Measurements from ENCODE around the gene GCSH.
"Not testable (repeated sequence)": the region's sequence is repeated elsewhere in the genome, so short reads cannot be mapped to it uniquely, and the experiment has no call there.

The GCSH gene

DNA sequence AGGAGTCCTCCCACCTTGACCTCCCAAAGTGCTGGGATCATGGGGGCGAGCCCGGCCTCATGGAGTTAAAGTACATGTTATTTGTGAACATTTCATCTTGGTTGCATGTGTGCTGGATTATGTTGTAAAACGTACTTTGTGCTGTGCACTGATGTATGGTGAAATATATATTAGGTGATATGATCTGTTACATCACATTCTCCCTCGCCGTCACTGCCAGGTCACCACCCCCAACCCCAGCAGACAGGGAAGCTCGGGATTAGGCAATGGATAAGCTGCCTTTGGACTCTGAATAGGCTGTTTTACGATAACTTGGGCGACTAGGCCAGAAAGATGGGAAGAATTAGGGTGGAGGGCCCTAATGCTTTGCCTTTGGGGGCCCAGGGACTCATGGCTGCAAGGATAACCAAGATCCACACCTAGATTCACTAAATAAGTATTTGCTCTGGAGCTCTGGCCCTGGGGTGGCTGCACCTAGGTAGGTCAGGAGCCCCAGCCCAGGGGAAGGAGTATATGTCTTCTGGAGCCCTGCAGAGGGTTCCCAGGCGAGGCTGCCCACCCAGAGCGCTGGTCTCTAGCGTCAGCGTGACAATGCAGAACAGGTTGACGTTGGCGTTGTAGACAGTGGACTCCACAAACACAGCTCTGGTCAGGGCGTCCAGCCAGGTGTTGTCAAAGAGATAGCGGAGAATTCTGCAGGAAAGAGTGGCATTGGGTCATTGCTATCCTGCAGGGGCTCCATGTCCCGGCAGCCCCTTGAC lies 27.1 kb upstream of the GCSH start:
- no peaks in the 10 kb centered on the region for H3K9me3 ChIP-seq (ENCODE audit: low read length)
- no peak overlapping the region for H3K27ac ChIP-seq (ENCODE audit: low read depth, low read length)
- H3K36me3 ChIP-seq (ENCODE audit: insufficient read depth, low read length), result no peaks in the 10 kb centered on the region
- H3K27me3 ChIP-seq (ENCODE audit: control insufficient read depth in 1 of 2, insufficient read depth in 2 of 2, low read length in 2 of 2), result no peaks in the 10 kb centered on the region
- H3K4me3 ChIP-seq (ENCODE audit: low read depth in 1 of 2, low read length in 2 of 2), result no peak overlapping the region
- no peak overlapping the region for H3K9ac ChIP-seq (ENCODE audit: low read length)
- no peaks in the 10 kb centered on the region for H3K4me1 ChIP-seq (ENCODE audit: insufficient read depth, low read length)

DNA sequence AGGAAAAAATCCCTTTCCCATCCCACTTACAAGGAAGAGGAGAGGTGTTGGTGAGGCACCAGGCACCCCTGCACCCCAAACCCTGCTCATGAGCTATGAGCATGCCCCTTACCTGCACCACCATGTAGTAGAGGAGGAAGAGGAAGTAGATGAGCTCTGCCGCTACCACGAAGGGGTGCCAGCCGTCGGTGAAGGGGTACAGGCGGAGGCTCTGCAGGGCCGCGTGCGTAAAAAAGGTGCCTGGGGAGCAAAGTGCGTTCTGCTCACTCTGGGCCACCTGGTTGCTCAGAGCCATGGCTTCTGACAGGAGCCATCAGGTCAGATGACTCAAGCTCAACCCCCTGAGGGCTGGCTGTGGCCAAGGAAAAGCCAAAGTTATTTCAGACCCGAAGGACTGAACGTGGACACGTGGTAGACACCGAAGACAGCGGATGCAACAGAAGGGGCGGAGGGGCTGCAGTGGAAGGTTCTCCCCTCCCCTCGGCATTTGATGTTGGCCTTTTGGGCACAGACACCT lies 25.3 kb upstream of the GCSH start:
- no peaks in the 10 kb centered on the region for H3K27me3 ChIP-seq (ENCODE audit: control insufficient read depth in 1 of 2, insufficient read depth in 2 of 2, low read length in 2 of 2)
- no peaks in the 10 kb centered on the region for H3K36me3 ChIP-seq (ENCODE audit: insufficient read depth, low read length)
- H3K9ac ChIP-seq (ENCODE audit: low read length), result no peak overlapping the region
- H3K4me3 ChIP-seq (ENCODE audit: low read depth in 1 of 2, low read length in 2 of 2), result no peak overlapping the region
- H3K27ac ChIP-seq (ENCODE audit: low read depth, low read length), result no peak overlapping the region
- H3K4me1 ChIP-seq (ENCODE audit: insufficient read depth, low read length), result no peaks in the 10 kb centered on the region
- H3K9me3 ChIP-seq (ENCODE audit: low read length), result no peaks in the 10 kb centered on the region

DNA sequence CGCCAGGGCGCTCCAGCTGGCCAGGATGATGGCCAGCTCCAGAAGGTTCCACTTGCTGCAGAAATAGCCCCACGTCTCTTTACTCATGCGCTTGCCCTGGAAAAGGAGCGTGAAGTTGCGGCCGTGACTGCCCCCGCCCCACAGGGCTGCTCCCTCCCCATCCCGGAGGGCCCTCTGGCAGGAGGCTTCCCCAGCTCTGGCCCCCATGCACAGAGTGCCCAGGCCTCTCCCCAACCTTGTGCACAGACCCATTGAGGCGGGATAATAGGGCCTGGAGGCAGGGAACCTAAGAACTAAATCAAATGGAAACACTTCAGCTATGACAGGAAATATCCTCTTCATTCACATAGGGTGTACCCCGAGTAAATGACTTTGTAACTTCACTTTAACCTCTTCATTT lies 21.2 kb upstream of the GCSH start:
- Histone ChIP-seq H3K9ac (ENCODE audit: low read length) (no peak overlapping the region), H3K27ac (ENCODE audit: low read depth, low read length) (no peak overlapping the region), H3K27me3 (ENCODE audit: control insufficient read depth in 1 of 2, insufficient read depth in 2 of 2, low read length in 2 of 2) (no peaks in the 10 kb centered on the region), H3K9me3 (ENCODE audit: low read length) (no peaks in the 10 kb centered on the region), H3K4me3 (ENCODE audit: low read depth in 1 of 2, low read length in 2 of 2) (no peak overlapping the region), H3K36me3 (ENCODE audit: insufficient read depth, low read length) (no peaks in the 10 kb centered on the region), H3K4me1 (ENCODE audit: insufficient read depth, low read length) (no peaks in the 10 kb centered on the region)

DNA sequence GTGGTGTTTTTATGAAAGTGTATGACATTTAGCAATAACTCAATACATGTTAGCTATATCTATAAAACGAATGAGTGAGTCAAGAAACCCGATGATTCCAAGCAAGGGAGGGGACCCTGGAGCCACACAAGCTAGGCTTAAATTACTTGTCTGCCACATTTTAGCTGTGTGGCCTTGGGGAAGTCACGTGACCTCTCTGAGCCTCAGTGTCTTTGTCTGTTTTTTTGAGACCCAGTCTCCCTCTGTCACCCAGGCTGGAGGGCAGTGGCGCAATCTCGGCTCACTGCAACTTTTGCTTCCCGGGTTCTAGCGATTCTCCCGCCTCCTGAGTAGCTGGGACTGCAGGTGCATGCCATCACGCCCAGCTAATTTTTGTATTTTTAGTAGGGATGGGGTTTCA lies 20.1 kb upstream of the GCSH start:
- no peak overlapping the region for H3K27ac ChIP-seq (ENCODE audit: low read depth, low read length)
- H3K27me3 ChIP-seq (ENCODE audit: control insufficient read depth in 1 of 2, insufficient read depth in 2 of 2, low read length in 2 of 2), result no peaks in the 10 kb centered on the region
- H3K9me3 ChIP-seq (ENCODE audit: low read length), result no peaks in the 10 kb centered on the region
- H3K36me3 ChIP-seq (ENCODE audit: insufficient read depth, low read length), result no peaks in the 10 kb centered on the region
- no peak overlapping the region for H3K4me3 ChIP-seq (ENCODE audit: low read depth in 1 of 2, low read length in 2 of 2)
- H3K4me1 ChIP-seq (ENCODE audit: insufficient read depth, low read length), result no peaks in the 10 kb centered on the region
- H3K9ac ChIP-seq (ENCODE audit: low read length), result no peak overlapping the region

DNA sequence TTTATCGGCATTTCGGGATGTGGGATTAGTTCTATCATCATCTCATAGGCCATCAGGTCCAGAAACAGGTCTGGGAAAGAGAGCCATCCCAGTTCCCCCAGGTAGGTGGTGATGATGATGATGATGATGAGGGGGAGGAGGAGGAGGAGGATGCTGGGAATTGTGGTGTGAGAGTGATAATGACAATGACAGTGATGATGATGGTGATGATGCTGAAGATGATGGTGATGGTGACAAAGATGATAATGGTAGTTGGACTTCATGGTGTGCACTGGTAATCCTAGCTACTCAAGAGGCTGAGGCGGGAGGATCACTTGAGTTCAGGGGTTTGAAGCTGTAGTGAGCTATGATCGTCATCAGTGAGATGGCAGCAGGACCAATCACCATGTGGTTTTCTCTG lies 16.3 kb upstream of the GCSH start:
- Histone ChIP-seq H3K9me3 (ENCODE audit: low read length) (no peaks in the 10 kb centered on the region), H3K36me3 (ENCODE audit: insufficient read depth, low read length) (no peaks in the 10 kb centered on the region), H3K9ac (ENCODE audit: low read length) (no peak overlapping the region), H3K27me3 (ENCODE audit: control insufficient read depth in 1 of 2, insufficient read depth in 2 of 2, low read length in 2 of 2) (no peaks in the 10 kb centered on the region), H3K4me1 (ENCODE audit: insufficient read depth, low read length) (no peaks in the 10 kb centered on the region), H3K27ac (ENCODE audit: low read depth, low read length) (no peak overlapping the region), H3K4me3 (ENCODE audit: low read depth in 1 of 2, low read length in 2 of 2) (no peak overlapping the region)

DNA sequence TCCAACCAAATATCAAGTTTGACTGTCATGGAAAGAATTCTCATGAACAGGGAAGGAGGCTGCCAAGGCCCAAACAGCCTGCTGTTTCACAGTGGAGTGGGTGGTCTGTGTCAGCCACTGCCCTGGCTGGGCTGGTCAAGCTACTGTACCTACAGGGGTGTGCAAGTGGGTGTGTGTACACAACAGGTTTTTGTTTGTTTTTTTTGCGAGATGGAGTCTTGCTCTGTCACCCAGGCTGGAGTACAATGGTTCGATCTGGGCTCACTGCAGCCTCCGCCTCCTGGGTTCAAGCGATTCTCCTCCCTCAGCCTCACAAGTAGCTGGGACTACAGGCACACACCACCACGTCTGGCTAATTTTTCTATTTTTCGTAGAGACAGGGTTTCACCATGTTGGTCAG lies 13.1 kb upstream of the GCSH start:
- not testable (repeated sequence) for H3K4me1 ChIP-seq (ENCODE audit: insufficient read depth, low read length); H3K27me3 ChIP-seq (ENCODE audit: control insufficient read depth in 1 of 2, insufficient read depth in 2 of 2, low read length in 2 of 2); H3K36me3 ChIP-seq (ENCODE audit: insufficient read depth, low read length); H3K9ac ChIP-seq (ENCODE audit: low read length); H3K27ac ChIP-seq (ENCODE audit: low read depth, low read length); H3K9me3 ChIP-seq (ENCODE audit: low read length); H3K4me3 ChIP-seq (ENCODE audit: low read depth in 1 of 2, low read length in 2 of 2)

DNA sequence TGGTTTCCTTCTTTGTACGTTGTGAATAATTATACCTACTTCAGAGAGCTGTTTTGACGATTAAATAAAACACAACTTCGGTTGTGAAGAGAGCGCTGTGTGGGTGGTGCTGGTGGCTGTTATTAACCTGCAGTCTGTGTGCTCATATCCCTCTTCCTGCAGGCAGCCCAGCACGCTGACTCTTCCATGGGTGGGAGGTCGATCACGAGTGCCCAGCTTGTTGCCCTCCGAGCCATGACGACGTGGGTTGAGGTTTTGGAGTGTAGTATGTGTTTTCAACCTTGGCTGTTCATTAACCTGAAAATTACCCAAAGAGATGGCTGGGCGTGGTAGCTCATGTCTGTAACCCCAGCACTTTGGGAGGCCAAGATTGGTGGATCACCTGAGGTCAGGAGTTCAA lies 11.3 kb upstream of the GCSH start:
- Histone ChIP-seq H3K27ac (ENCODE audit: low read depth, low read length) (no peak overlapping the region), H3K9ac (ENCODE audit: low read length) (no peak overlapping the region), H3K27me3 (ENCODE audit: control insufficient read depth in 1 of 2, insufficient read depth in 2 of 2, low read length in 2 of 2) (no peaks in the 10 kb centered on the region), H3K36me3 (ENCODE audit: insufficient read depth, low read length) (no peaks in the 10 kb centered on the region), H3K4me3 (ENCODE audit: low read depth in 1 of 2, low read length in 2 of 2) (no peak overlapping the region), H3K9me3 (ENCODE audit: low read length) (no peaks in the 10 kb centered on the region), H3K4me1 (ENCODE audit: insufficient read depth, low read length) (no peaks in the 10 kb centered on the region)

DNA sequence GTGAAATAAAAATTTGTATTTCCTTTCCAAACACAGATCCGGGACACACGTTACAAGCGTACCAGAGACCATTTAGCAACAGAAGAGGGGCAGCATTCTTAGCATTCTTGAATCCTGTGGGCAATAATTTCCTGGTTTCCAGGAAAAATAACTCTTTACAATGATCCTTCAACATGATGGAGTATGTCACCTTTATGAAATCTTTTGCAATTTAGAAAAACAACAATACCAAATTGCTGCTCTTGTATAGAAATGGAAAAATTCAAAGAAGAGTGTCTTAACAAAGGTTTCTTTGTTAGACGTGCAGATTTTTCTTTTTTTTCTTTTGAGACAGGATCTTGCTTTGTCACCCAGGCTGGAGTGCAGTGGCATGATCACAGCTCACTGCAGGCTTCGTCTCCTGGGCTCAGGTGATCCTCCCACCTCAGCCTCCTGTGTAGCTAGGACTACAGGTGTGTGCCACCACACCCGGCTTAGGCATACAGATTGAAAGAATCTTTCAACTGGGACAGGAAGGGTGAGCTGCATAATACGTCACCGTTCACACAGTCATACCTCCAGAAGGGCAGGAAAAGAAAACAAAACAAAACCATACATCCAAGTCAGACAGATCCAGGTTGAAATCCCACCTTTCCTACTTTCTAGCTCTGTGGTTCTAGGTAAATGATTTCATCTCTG lies 10.8 kb upstream of the GCSH start:
- Histone ChIP-seq H3K4me1 (ENCODE audit: insufficient read depth, low read length) (no peaks in the 10 kb centered on the region), H3K36me3 (ENCODE audit: insufficient read depth, low read length) (no peaks in the 10 kb centered on the region), H3K27ac (ENCODE audit: low read depth, low read length) (no peak overlapping the region), H3K27me3 (ENCODE audit: control insufficient read depth in 1 of 2, insufficient read depth in 2 of 2, low read length in 2 of 2) (no peaks in the 10 kb centered on the region), H3K9me3 (ENCODE audit: low read length) (no peaks in the 10 kb centered on the region), H3K4me3 (ENCODE audit: low read depth in 1 of 2, low read length in 2 of 2) (no peak overlapping the region), H3K9ac (ENCODE audit: low read length) (no peak overlapping the region)

DNA sequence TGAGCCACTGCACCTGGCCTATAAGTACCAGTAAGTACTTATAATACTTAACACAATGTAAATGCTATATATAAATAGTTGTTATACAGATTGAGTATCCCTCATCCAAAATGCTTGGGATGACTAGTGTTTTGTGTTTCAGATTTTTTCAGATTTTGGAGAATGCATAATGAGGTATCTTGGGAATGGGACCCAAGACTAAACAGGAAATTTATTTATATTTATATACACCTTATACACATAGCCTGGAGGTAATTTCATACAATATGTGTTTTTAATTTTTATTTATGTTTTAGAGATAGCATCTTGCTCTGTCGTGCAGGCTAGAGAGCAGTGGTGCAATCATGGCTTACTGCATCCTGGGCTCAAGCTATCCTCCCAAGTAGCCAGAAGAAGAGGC lies 9.8 kb upstream of the GCSH start:
- Histone ChIP-seq H3K4me3 (ENCODE audit: low read depth in 1 of 2, low read length in 2 of 2) (no peak overlapping the region), H3K9me3 (ENCODE audit: low read length) (no peaks in the 10 kb centered on the region), H3K36me3 (ENCODE audit: insufficient read depth, low read length) (no peaks in the 10 kb centered on the region), H3K4me1 (ENCODE audit: insufficient read depth, low read length) (no peaks in the 10 kb centered on the region), H3K9ac (ENCODE audit: low read length) (no peak overlapping the region), H3K27me3 (ENCODE audit: control insufficient read depth in 1 of 2, insufficient read depth in 2 of 2, low read length in 2 of 2) (no peaks in the 10 kb centered on the region), H3K27ac (ENCODE audit: low read depth, low read length) (no peak overlapping the region)

DNA sequence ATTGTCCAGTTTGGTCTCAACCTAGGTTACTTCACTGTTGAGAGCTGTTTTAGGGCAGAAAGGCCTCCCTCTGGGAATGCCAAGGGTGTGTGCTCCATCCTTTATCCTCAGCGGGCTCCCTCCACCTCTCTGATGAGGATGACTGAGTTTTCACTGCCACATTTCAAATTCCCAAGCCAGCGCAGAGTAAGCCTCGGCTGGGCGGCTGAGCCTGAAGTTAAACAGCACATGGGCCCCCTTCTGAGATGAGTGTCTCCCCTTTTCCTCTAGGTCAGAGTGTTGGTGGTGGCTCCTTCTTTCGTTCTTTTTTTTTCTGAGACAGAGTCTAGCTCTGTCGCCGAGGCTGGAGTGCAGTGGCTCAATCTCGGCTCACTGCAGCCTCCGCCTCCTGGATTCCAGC lies 5.5 kb upstream of the GCSH start:
- no peaks in the 10 kb centered on the region for H3K27me3 ChIP-seq (ENCODE audit: control insufficient read depth in 1 of 2, insufficient read depth in 2 of 2, low read length in 2 of 2)
- H3K4me3 ChIP-seq (ENCODE audit: low read depth in 1 of 2, low read length in 2 of 2), result no peak overlapping the region
- no peaks in the 10 kb centered on the region for H3K36me3 ChIP-seq (ENCODE audit: insufficient read depth, low read length)
- H3K9ac ChIP-seq (ENCODE audit: low read length), result no peak overlapping the region
- peaks cover 7% of the 10 kb centered on the region for H3K4me1 ChIP-seq (ENCODE audit: insufficient read depth, low read length)
- no peak overlapping the region for H3K27ac ChIP-seq (ENCODE audit: low read depth, low read length)
- H3K9me3 ChIP-seq (ENCODE audit: low read length), result no peaks in the 10 kb centered on the region

DNA sequence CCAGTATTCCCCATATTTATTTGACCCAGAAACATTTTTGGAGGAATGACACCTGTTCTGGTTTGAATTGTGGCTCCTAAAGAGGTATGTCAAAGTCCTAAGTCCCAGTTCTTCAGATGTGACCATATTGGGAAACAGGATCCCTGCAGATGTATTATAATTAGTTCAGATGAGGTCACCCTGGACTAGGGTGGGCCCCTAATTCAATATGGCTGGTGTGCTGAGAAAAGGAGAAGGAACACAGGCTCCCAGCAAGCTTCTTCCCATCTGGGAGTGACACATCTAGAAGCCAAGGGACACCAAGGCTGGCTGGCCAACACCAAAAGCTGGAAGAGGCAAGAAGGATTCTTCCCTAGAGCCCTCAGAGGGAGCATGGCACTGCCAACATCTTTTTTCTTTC lies 3.8 kb upstream of the GCSH start:
- Histone ChIP-seq H3K27me3 (ENCODE audit: control insufficient read depth in 1 of 2, insufficient read depth in 2 of 2, low read length in 2 of 2) (no peaks in the 10 kb centered on the region), H3K36me3 (ENCODE audit: insufficient read depth, low read length) (no peaks in the 10 kb centered on the region)

DNA sequence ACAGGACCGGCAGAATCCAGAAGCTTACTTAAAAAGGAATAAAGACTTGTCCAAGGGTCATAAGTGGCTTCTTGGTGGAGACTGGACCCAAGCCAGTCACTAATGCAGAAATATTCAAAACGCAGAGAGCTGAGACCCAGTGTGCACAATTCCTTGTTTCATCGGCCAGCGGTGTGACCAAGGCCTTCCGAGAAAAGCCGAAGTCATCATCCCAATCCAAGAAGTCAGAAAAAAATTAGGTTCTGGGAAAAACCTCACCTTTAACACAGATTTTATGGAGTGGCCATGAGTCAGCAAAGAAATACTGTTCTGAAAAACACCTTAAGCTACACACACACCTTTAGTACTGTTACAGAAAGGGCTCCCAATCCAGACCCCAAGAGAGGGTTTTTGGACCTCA lies 1.0 kb upstream of the GCSH start:
- Histone ChIP-seq H3K4me1 (ENCODE audit: insufficient read depth, low read length) (peaks cover 8% of the 10 kb centered on the region), H3K9ac (ENCODE audit: low read length) (no peak overlapping the region), H3K9me3 (ENCODE audit: low read length) (no peaks in the 10 kb centered on the region), H3K4me3 (ENCODE audit: low read depth in 1 of 2, low read length in 2 of 2) (no peak overlapping the region), H3K27me3 (ENCODE audit: control insufficient read depth in 1 of 2, insufficient read depth in 2 of 2, low read length in 2 of 2) (no peaks in the 10 kb centered on the region), H3K36me3 (ENCODE audit: insufficient read depth, low read length) (no peaks in the 10 kb centered on the region), H3K27ac (ENCODE audit: low read depth, low read length) (no peak overlapping the region)

More for the DNA sequence above, 3.8 kb upstream of the GCSH start:
- Histone ChIP-seq H3K9me3 (ENCODE audit: low read length) (no peaks in the 10 kb centered on the region), H3K27ac (ENCODE audit: low read depth, low read length) (no peak overlapping the region), H3K9ac (ENCODE audit: low read length) (no peak overlapping the region), H3K4me3 (ENCODE audit: low read depth in 1 of 2, low read length in 2 of 2) (no peak overlapping the region), H3K4me1 (ENCODE audit: insufficient read depth, low read length) (peaks cover 8% of the 10 kb centered on the region)

Data from muscle layer of colon (tissue), 2 donors.